NCI-H1092 (cell line): ENCODE results near the gene MYO3B.
"Not testable (repeated sequence)": the region's sequence is repeated elsewhere in the genome, so short reads cannot be mapped to it uniquely, and the experiment has no call there.

Source experiments
- DNase-seq: peaks from one replicate; lab custom pipeline; 2025; lab: John Stamatoyannopoulos, UW

Gene MYO3B

DNA sequence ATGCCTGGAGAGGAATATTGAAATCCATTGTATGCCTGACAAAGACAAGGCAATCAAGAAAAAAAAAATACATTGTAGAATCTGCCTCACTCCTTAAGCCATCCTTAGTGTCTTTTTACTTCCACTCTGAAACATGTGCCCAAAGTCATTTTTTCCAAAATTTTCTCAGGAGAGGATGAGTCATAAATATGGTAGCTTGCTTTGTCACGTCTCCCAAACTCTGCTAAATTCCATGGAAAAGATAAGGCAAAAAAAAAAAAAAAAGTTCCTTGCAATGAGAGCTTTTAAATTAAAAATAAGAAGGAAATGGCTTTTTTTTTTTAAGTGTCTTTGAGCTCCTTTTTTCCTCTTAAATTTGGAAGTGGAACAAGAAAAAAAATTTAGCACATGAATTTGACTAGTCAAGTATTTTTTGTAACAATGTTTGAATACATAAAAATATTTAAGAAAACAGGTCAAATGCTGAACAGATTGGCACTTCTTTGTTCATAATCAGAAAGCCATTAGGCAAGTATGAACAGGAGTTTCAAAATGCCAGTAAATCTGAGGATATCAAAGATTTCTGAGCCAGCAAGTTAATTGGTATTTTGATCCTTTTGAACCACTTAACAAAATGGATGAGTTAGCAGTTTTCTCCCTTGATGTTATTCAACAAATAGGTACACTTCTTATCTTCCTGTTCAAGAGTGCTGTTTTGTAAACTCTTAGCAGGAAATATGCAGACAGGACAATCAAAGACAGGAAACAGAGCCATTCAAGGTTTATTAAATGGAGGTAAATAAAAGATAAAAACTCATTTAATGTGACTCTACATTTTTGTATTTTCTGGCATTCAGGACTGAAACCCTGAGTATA is 289.8 kb downstream of the MYO3B start:
- DNase-seq = no peak

- no peak for DNase-seq
Measured at GRCh38 chr2:170468557-170468956, 290.6 kb downstream of the MYO3B start.

- not testable (repeated sequence) for DNase-seq
Measured at GRCh38 chr2:170472498-170472897, 294.6 kb downstream of the MYO3B start.

DNA sequence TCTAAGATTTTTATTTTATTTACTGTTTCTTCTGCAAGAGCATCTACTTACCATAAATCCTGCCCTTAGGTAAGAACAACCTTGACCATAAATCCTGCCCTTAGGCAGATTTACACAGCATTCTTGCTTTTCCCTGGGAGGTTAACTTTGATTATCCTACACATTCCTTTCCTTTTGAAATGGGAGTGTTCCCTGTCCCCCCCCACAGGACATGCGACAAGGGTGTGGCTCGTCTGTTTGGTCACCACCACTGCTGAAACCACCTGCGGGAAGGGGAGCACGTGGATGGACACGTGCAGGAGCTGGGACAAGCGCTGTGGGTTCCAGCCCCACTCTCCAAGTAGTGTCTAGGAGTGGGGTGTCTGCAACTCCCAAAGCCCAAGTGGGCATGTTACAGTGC is 297.9 kb downstream of the MYO3B start:
- no peak for DNase-seq

DNA sequence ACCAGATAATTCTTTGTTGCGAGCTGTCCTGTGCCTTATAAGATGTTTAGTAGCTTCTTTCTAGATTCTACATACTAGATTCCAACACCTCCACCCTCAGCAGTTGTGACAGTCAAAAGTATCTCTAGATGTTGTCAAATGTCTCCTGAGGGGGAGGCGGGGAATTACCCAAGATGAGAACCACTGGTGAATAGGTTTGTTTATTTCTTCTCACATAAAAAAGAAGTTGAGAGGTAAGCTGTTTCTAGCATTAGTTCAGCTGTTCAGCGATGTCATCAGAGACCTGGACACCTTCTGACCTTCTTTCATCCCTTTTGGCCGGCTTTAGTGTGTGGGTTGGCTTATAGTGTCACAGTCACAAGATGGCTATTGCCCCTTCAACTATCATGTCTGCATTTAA is 299.7 kb downstream of the MYO3B start:
- DNase-seq = no peak

- DNase-seq = no peak
Measured at GRCh38 chr2:170481201-170481600, 303.3 kb downstream of the MYO3B start.

DNA sequence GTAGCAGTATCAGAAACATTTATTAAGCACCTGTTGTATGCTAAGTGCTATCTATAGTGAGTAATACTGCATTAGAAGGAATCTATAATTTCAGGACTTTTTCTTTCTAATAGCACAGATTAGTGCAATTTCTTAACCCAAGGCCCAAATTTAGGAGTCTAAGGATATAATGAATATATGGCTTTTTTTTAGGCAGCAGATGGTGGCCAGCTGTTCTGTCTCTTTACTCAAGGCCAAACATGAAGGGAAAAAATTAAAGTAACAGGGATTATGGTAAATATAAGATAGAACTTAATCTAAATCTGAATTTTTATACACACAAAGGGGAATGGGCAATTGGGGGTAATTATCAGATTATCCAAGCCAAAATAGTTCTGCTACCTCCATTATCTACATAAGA is 306.6 kb downstream of the MYO3B start:
- DNase-seq = no peak

GRCh38 chr2:170485254-170486026 is 307.5 kb downstream of the MYO3B start:
- DNase-seq = no peak

- DNase-seq = no peak
Measured at GRCh38 chr2:170486730-170487129, 308.8 kb downstream of the MYO3B start.

DNA sequence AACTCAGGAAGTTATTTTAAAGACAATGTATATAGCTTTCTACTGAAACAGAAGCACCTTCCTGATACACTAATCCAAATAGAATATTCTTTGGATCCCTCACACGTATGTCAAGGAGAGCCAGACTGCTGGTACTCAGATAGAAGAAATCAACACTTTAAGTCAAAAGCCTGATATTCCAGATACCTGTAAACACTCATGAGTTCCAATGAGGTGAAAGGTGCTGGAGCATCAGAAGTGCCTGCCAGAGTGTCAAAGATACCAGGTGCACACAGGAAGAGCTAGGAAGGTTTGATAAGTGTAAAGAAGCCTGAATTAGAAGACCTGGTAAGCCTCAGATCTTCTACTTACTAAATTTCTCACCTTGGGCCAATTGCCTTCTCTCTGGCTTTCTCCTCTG is 310.9 kb downstream of the MYO3B start:
- DNase-seq = no peak

DNA sequence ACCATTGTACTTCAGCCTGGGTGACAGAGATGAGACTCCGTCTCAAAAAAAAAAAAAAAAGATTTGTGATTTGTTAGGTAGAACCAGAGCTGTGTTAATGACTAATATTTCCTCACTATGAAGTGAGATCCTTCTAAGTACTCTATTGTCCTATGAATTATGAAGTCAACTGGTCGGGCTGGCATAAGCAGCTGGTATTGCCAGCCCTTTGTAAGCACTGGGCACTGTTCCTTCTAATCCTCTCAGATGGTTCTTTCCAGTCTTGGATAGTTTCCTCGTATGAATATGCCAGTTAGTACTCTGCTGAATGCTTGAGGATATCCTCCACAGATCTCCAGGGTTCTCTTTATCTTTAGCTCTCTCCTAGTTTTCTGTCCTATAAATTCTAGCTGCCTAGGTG is 314.1 kb downstream of the MYO3B start:
- no peak for DNase-seq

- DNase-seq = no peak
Measured at GRCh38 chr2:170493426-170494097, 315.6 kb downstream of the MYO3B start.

DNA sequence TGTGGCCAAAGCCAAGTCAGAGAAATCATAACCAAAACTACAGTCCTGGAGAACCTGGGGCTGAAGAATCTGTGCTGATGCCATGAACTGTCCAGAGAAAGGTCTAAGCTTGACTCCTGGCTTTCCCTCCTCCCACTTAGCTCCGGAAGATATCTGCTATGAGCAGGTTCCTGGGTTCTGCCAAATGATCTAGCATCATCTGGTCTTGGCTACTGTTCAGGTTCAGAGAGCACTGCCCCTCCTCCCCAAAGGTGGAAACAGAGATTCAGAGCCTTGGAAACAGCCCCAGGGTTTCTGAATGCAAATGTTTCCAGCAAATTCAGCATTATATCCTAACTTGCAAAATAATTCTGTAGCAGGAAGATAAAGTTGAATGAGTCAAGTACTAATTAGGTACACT is 317.9 kb downstream of the MYO3B start:
- no peak for DNase-seq

DNA sequence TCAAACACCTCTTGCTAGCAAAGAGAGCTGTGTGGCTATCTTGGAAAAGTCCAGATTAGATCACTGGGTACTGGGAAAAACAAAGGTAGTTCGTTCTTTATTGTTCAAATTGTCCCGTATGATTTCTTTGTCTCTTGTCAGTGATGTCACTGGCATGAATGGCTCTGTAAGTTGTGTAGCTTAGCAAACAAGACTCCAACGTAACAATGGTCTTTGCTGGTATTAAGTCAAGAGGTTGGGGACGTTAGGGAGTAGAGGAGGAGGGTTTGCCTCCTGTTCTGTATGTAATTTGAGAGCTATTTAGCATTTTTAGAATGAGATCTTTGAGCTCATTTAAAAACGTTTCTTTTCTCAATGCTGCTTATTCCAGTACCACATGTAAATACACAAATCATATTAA is 320.7 kb downstream of the MYO3B start:
- DNase-seq = no peak

DNA sequence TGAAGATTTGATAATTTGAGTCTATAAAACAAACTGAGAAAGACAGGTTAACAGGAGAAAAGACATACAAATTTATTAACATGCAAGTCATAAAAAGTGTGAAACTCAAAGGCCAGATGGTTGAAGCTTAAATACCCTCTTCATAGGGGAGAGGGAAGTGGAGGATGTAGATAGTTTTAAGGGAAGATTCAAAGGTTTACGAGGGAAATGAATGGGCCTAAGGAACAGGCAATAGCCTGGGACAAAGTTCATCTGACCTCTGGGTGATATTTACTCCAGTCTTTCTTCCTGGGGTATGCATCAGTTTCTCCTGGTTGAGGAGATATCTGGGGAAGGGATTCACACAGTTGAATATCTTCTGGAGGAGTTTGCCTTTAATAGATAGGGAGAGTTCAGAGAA is 322.2 kb downstream of the MYO3B start:
- no peak for DNase-seq

DNA sequence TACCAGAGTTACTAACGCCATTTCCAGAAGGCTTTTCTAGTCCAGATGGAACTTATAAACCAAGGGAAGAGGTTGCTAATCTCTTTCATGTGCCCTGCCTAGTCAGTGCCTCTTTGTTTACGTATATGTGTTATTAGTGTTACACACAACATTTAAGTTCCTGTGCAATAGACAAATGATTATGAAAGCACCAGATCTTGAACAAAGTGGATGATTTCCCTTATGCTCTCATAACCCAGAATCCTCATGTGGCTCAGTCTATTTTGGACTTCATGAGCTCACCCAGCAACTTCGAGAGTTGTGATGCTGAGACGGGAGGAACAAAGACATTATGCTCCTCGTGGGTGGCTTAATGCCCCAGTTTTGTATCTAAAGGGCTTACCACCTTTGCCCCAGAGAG is 322.8 kb downstream of the MYO3B start:
- DNase-seq = no peak

GRCh38 chr2:170501421-170502043 is 323.6 kb downstream of the MYO3B start:
- DNase-seq = no peak

DNA sequence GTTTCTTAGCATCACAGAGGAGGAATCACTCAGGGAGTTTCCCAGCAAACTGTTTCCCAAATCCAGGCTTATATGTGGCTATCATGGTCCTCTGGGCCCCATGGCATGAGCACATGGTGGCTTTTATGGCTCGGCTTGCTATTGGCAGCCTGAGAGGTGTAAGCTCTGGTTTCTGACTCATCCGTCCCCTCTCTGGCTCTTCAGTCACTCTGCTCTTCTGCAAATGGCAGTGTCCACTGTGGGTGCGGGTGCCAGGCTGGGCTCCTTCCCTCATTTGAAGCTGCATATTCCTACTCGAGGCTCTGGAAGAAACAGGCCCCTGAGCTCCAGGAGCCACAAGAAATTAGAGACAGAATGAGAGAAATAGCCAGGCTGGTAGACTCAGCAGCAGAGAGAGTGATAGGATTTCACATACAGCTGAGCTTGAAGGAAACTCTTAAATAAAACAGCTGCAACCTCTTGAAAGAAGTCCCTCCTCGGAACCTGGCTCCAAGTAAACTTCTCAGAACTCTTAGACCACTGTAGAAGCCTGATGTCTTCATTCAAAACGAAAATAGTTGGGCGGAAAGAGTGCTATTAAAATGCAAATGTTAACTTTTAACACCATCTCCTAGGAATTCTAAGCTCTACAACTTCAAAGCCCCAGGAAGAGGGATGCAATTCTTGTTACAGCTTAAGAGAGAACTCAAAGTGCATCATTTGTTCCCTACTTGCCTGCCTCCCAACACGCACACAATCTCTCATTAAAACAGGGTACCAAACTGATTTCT is 324.6 kb downstream of the MYO3B start:
- DNase-seq = no peak

- no peak for DNase-seq
Measured at GRCh38 chr2:170503563-170503962, 325.6 kb downstream of the MYO3B start.

GRCh38 chr2:170503971-170504809 is 326.2 kb downstream of the MYO3B start:
- DNase-seq = no peak

DNA sequence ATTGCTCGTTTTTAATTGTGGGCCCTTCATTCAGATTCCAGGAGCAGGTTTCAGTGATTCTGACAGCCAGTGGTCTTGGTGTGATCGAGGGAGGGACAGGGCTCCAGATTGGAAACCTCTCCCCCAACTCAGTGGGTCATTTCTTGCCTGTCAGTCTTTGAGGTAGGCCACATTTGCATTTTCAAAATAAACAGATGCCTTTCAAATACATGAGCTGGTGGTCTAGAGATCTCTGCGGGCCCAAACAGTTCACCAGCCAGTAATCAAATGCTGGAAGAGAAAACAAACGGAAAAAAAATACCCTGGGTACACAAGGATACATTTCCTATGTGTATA is 326.8 kb downstream of the MYO3B start:
- DNase-seq = no peak
